GM19455 (cell line): Measurements from ENCODE around the gene DOK1.

Experiments
- ATAC-seq: cut with Tn5 transposase; IDR thresholded peaks from one replicate; pipeline ENCODE4 v1.9.1; 2021; ENCODE audit not compliant: unreplicated experiment

DOK1 gene

GRCh38 chr2:74597410-74597809 lies 42.9 kb downstream of the DOK1 start:
- ATAC-seq, result no peak

GRCh38 chr2:74599676-74600075 lies 45.2 kb downstream of the DOK1 start:
- no peak for ATAC-seq

GRCh38 chr2:74602586-74603281 lies 48.2 kb downstream of the DOK1 start:
- no peak for ATAC-seq

DNA sequence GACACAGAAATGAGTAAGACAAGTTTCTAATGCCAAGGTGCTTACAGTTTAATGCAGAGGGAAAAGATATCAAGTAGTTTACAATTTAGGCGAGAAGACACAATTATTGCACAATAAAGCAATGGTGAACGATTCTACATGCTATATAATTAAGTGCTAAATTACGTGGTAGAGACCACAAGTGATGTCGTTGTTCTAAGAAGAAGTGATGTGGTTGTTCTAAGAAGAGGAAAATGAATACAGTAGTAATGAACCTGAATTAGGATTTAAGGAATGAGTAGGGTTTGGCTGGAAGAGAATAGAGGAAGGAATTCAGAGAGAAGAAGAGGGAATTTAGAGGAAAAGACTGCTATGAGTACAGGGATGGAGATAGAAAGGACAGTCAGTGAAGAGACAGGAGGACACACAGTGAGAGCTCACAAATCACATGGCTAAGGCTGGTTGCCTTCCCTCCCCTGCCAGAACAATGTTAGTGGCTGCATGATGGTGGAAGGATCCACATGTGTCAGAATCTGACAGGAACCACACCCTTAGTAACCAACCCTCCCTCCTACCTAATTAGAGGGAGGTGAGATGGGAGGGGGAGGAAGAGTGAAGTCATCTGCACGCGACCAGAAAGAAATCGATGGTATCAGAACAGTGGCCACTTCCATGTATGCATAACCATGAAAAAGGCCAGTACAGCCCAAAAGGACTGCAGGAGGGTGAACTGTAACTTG lies 48.9 kb downstream of the DOK1 start:
- no peak for ATAC-seq

- ATAC-seq, result no peak
Observed at GRCh38 chr2:74606927-74607326, 52.4 kb downstream of the DOK1 start.
